ENCODE data around the gene PCSK2. TPM values are rescaled to one million over a fixed set of nuclear protein-coding genes. Genes with fewer than 3 reads are reported as not detected.

The PCSK2 gene
- total RNA-seq, 1 donor from 2014 or later: 2.2 TPM

GRCh38 chr20:17488916-17489600 lies 262.2 kb downstream of the PCSK2 start:
- DNase-seq: no peak

- no peak for DNase-seq
Measured at GRCh38 chr20:17490501-17490900, 263.7 kb downstream of the PCSK2 start.

GRCh38 chr20:17491041-17491440 lies 264.2 kb downstream of the PCSK2 start:
- no peak for DNase-seq

GRCh38 chr20:17491488-17491887 lies 264.6 kb downstream of the PCSK2 start:
- DNase-seq: no peak

GRCh38 chr20:17493173-17493572 lies 266.3 kb downstream of the PCSK2 start:
- DNase-seq: no peak

- no peak for DNase-seq
Measured at GRCh38 chr20:17494201-17494600, 267.4 kb downstream of the PCSK2 start.

- no peak for DNase-seq
Measured at GRCh38 chr20:17495826-17496225, 269.0 kb downstream of the PCSK2 start.

GRCh38 chr20:17497821-17498580 lies 271.2 kb downstream of the PCSK2 start:
- DNase-seq: no peak

- DNase-seq: no peak
Measured at GRCh38 chr20:17498641-17499040, 271.8 kb downstream of the PCSK2 start.

GRCh38 chr20:17499041-17499440 lies 272.2 kb downstream of the PCSK2 start:
- DNase-seq: no peak

- DNase-seq: no peak
Measured at GRCh38 chr20:17500271-17500670, 273.4 kb downstream of the PCSK2 start.

GRCh38 chr20:17500826-17501225 lies 274.0 kb downstream of the PCSK2 start:
- DNase-seq: no peak

GRCh38 chr20:17501701-17502100 lies 274.9 kb downstream of the PCSK2 start:
- DNase-seq: no peak

GRCh38 chr20:17502105-17502504 lies 275.3 kb downstream of the PCSK2 start:
- DNase-seq: no peak

- DNase-seq: no peak
Measured at GRCh38 chr20:17503301-17504065, 276.6 kb downstream of the PCSK2 start.

- DNase-seq: no peak
Measured at GRCh38 chr20:17504066-17504897, 277.4 kb downstream of the PCSK2 start.

GRCh38 chr20:17504898-17505635 lies 278.2 kb downstream of the PCSK2 start:
- peak; percentile 51 for DNase-seq

GRCh38 chr20:17505636-17506517 lies 279.0 kb downstream of the PCSK2 start:
- DNase-seq: no peak

- no peak for DNase-seq
Measured at GRCh38 chr20:17507032-17507431, 280.2 kb downstream of the PCSK2 start.

- DNase-seq: no peak
Measured at GRCh38 chr20:17507531-17507930, 280.7 kb downstream of the PCSK2 start.
